ENCODE measurements around the gene CA5A. TPM values are rescaled to one million over a fixed set of nuclear protein-coding genes. Genes with fewer than 3 reads are reported as not detected.

The CA5A gene
- total and polyA plus RNA-seq, 2 experiments from 2014 or later = not detected

DNA sequence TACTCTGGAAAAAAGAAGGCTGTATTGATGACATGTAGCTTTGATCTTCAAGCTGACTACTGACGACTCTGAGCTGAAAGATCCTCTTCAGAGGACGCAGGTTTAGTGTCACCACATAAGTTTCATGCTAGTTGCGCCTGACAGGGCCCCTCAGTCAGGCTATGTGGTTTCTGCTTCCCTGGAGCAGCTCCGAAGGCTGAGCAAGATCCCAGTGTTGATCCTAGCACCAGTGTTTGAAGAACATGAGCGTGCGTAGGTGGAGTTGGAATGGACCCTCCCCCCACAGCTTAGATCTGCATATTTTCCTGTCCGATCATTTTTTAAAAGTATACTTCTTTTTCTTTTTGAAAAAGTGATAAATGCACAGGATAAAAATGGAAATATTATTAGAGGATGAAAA, 32.2 kb upstream of the CA5A start (continued):
- TF ChIP-seq, protein P1, sequence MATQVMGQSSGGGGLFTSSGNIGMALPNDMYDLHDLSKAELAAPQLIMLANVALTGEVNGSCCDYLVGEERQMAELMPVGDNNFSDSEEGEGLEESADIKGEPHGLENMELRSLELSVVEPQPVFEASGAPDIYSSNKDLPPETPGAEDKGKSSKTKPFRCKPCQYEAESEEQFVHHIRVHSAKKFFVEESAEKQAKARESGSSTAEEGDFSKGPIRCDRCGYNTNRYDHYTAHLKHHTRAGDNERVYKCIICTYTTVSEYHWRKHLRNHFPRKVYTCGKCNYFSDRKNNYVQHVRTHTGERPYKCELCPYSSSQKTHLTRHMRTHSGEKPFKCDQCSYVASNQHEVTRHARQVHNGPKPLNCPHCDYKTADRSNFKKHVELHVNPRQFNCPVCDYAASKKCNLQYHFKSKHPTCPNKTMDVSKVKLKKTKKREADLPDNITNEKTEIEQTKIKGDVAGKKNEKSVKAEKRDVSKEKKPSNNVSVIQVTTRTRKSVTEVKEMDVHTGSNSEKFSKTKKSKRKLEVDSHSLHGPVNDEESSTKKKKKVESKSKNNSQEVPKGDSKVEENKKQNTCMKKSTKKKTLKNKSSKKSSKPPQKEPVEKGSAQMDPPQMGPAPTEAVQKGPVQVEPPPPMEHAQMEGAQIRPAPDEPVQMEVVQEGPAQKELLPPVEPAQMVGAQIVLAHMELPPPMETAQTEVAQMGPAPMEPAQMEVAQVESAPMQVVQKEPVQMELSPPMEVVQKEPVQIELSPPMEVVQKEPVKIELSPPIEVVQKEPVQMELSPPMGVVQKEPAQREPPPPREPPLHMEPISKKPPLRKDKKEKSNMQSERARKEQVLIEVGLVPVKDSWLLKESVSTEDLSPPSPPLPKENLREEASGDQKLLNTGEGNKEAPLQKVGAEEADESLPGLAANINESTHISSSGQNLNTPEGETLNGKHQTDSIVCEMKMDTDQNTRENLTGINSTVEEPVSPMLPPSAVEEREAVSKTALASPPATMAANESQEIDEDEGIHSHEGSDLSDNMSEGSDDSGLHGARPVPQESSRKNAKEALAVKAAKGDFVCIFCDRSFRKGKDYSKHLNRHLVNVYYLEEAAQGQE (IDR thresholded peaks at IDR 0.05; ENCODE audit: unreplicated experiment) = no peak
- TF ChIP-seq, protein P2, sequence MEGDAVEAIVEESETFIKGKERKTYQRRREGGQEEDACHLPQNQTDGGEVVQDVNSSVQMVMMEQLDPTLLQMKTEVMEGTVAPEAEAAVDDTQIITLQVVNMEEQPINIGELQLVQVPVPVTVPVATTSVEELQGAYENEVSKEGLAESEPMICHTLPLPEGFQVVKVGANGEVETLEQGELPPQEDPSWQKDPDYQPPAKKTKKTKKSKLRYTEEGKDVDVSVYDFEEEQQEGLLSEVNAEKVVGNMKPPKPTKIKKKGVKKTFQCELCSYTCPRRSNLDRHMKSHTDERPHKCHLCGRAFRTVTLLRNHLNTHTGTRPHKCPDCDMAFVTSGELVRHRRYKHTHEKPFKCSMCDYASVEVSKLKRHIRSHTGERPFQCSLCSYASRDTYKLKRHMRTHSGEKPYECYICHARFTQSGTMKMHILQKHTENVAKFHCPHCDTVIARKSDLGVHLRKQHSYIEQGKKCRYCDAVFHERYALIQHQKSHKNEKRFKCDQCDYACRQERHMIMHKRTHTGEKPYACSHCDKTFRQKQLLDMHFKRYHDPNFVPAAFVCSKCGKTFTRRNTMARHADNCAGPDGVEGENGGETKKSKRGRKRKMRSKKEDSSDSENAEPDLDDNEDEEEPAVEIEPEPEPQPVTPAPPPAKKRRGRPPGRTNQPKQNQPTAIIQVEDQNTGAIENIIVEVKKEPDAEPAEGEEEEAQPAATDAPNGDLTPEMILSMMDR (conservative IDR thresholded peaks at IDR 0.05; ENCODE audit: low read depth in 2 of 2) = no peak
- TF ChIP-seq ZNF114 (CRISPR knock-in tag; IDR thresholded peaks at IDR 0.05) = no peak

DNA sequence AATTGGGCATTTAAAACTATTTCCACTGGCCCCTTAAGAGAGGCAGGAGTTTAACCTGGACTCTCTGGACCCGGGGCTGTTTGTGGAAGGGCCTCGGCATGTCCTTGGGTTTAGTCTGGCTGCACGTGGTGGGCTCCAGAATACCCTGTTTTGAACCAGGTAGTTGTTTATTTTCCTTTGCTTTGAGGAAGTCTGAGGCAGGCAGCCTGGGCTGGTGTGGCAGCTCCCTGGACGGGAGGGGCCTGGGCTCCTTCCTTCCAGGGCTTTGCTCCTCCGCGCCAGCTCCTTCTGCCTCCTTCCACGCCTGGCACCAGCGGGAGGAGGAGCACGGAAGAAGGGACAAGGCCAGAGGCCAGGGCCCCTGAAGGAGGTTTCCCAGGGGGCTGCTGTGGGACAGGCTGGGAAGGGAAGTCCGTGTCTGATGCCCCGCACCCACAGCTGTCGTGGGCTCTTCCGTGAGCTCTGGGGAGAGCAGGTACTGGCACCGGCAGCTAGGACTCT, 30.4 kb upstream of the CA5A start:
- no peaks in the 10 kb centered on the region for H3K9me2 ChIP-seq (ENCODE audit: insufficient read depth)
- H3K27ac ChIP-seq (ENCODE audit: low read depth) = 0 out of 2 replicates have a peak overlapping the region, but pooled peaks have one; percentile 15
- H3K27me3 ChIP-seq (ENCODE audit: insufficient read depth) = no peaks in the 10 kb centered on the region
- Mint-ChIP-seq H3K27ac (peak overlapping the region; percentile 75), H3K4me1 (peaks cover 27% of the 10 kb centered on the region; the same call in 2 of the 3 replicates), H3K4me3 (no peak overlapping the region), H3K27me3 (ENCODE audit: insufficient read depth, low read depth, poor library complexity) (peaks cover 5% of the 10 kb centered on the region), H3K36me3 (ENCODE audit: low read depth) (peaks cover 21% of the 10 kb centered on the region), H3K9me3 (peaks cover 10% of the 10 kb centered on the region)
- H4K20me1 ChIP-seq (replicated peaks; ENCODE audit: insufficient read depth) = peaks cover 5% of the 10 kb centered on the region; the same call in 1 of the 2 replicates
- H3K36me3 ChIP-seq (ENCODE audit: insufficient read depth) = no peaks in the 10 kb centered on the region
- DNase-seq (ENCODE audit: low spot score) = no peak
- peaks cover 7% of the 10 kb centered on the region; the same call in 1 of the 2 replicates for H3K4me1 ChIP-seq (ENCODE audit: insufficient read depth)
- ATAC-seq = peak; percentile 33
- 0 out of 2 replicates have a peak, but pooled peaks cover 3% of the 10 kb centered on the region for H3F3A ChIP-seq (replicated peaks; ENCODE audit: low read depth)
- H3K4me2 ChIP-seq = no peak overlapping the region
- H3K79me2 ChIP-seq (replicated peaks; ENCODE audit: insufficient read depth) = peaks cover 98% of the 10 kb centered on the region
- H3K4me3 ChIP-seq = no peak overlapping the region
- no peak overlapping the region for H2AFZ ChIP-seq
- TF ChIP-seq STAT1 (IDR thresholded peaks at IDR 0.05; ENCODE audit: unreplicated experiment) (no peak), NANOG (IDR thresholded peaks at IDR 0.05; ENCODE audit: borderline replicate concordance) (no peak), ZNF331 (CRISPR knock-in tag; IDR thresholded peaks at IDR 0.05; ENCODE audit: low read depth) (no peak), EZH2 (IDR thresholded peaks at IDR 0.05; ENCODE audit: low read depth, unreplicated experiment) (no peak)
- TF ChIP-seq, protein P3, sequence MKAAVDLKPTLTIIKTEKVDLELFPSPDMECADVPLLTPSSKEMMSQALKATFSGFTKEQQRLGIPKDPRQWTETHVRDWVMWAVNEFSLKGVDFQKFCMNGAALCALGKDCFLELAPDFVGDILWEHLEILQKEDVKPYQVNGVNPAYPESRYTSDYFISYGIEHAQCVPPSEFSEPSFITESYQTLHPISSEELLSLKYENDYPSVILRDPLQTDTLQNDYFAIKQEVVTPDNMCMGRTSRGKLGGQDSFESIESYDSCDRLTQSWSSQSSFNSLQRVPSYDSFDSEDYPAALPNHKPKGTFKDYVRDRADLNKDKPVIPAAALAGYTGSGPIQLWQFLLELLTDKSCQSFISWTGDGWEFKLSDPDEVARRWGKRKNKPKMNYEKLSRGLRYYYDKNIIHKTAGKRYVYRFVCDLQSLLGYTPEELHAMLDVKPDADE (IDR thresholded peaks at IDR 0.05) = no peak
- TF ChIP-seq, protein P4, sequence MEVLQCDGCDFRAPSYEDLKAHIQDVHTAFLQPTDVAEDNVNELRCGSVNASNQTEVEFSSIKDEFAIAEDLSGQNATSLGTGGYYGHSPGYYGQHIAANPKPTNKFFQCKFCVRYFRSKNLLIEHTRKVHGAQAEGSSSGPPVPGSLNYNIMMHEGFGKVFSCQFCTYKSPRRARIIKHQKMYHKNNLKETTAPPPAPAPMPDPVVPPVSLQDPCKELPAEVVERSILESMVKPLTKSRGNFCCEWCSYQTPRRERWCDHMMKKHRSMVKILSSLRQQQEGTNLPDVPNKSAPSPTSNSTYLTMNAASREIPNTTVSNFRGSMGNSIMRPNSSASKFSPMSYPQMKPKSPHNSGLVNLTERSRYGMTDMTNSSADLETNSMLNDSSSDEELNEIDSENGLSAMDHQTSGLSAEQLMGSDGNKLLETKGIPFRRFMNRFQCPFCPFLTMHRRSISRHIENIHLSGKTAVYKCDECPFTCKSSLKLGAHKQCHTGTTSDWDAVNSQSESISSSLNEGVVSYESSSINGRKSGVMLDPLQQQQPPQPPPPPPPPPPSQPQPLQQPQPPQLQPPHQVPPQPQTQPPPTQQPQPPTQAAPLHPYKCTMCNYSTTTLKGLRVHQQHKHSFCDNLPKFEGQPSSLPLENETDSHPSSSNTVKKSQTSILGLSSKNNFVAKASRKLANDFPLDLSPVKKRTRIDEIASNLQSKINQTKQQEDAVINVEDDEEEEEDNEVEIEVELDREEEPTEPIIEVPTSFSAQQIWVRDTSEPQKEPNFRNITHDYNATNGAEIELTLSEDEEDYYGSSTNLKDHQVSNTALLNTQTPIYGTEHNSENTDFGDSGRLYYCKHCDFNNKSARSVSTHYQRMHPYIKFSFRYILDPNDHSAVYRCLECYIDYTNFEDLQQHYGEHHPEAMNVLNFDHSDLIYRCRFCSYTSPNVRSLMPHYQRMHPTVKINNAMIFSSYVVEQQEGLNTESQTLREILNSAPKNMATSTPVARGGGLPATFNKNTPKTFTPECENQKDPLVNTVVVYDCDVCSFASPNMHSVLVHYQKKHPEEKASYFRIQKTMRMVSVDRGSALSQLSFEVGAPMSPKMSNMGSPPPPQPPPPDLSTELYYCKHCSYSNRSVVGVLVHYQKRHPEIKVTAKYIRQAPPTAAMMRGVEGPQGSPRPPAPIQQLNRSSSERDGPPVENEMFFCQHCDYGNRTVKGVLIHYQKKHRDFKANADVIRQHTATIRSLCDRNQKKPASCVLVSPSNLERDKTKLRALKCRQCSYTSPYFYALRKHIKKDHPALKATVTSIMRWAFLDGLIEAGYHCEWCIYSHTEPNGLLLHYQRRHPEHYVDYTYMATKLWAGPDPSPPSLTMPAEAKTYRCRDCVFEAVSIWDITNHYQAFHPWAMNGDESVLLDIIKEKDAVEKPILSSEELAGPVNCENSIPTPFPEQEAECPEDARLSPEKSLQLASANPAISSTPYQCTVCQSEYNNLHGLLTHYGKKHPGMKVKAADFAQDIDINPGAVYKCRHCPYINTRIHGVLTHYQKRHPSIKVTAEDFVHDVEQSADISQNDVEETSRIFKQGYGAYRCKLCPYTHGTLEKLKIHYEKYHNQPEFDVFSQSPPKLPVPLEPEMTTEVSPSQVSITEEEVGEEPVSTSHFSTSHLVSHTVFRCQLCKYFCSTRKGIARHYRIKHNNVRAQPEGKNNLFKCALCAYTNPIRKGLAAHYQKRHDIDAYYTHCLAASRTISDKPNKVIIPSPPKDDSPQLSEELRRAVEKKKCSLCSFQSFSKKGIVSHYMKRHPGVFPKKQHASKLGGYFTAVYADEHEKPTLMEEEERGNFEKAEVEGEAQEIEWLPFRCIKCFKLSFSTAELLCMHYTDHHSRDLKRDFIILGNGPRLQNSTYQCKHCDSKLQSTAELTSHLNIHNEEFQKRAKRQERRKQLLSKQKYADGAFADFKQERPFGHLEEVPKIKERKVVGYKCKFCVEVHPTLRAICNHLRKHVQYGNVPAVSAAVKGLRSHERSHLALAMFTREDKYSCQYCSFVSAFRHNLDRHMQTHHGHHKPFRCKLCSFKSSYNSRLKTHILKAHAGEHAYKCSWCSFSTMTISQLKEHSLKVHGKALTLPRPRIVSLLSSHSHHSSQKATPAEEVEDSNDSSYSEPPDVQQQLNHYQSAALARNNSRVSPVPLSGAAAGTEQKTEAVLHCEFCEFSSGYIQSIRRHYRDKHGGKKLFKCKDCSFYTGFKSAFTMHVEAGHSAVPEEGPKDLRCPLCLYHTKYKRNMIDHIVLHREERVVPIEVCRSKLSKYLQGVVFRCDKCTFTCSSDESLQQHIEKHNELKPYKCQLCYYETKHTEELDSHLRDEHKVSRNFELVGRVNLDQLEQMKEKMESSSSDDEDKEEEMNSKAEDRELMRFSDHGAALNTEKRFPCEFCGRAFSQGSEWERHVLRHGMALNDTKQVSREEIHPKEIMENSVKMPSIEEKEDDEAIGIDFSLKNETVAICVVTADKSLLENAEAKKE (CRISPR knock-in tag; IDR thresholded peaks at IDR 0.05) = no peak
- TF ChIP-seq, protein P2 (conservative IDR thresholded peaks at IDR 0.05; ENCODE audit: low read depth in 2 of 2) = no peak

Measured in GM23338 (cell line).